RWPE1 (cell line): ENCODE data around the gene COG1.

ENCODE experiments used
- CTCF ChIA-PET: fragments of 350-600 bp; sonication (Branson Sonifier 250); formaldehyde crosslinking; extraction: SDS; loops from one replicate; lab custom pipeline; 2021; lab: Yijun Ruan, JAX
- POLR2A ChIA-PET: fragments of 400-600 bp; formaldehyde crosslinking; extraction: SDS; loops from one replicate; lab custom pipeline; 2020; ENCODE audit warnings: antibody characterized with exemption; ENCODE audit not compliant: low non-redundant PET; lab: Yijun Ruan, JAX
- DNase-seq: peaks from one replicate; pipeline ENCODE4 v3.0.0; 2012; ENCODE audit warnings: low spot score
- H3K27ac ChIP-seq: fragments of 450-650 bp; 2 replicates; pipeline ENCODE4 v1.5.1; 2017
- CTCF ChIP-seq: fragments of 450-650 bp; conservative IDR thresholded peaks from 2 replicates; pipeline ENCODE4 v1.5.1; 2017; ENCODE audit warnings: low read depth, mild to moderate bottlenecking

Gene COG1

DNA sequence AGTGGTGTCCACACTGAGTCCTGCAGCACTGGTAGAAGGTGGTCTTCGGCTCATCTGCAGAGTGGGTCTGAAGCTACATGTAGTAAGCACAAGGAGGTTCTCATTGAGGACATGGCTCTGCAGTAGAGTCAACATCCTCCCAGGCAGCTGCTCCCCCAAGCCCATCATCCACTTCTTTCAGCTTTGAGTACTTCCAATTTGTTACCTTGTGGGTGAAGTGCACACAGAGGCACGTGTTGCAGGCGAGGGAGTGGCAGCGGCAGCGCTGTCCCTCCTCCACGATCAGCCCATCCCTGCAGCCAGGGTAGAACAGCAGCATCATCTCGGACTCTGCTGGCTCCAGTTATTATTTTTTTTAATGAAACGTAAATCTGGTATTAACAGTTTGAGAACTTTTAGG is 29.8 kb upstream of the COG1 start:
- no peak for DNase-seq
- CTCF ChIA-PET, result interaction anchor here (1.5 kb wide), 1 partner anchor 438 kb away, joined by 4 read pairs; no protein-coding TSS in a partner anchor
- POLR2A ChIA-PET, result no interaction called here
- no peak overlapping the region for H3K27ac ChIP-seq
- TF ChIP-seq CTCF, result no peak

DNA sequence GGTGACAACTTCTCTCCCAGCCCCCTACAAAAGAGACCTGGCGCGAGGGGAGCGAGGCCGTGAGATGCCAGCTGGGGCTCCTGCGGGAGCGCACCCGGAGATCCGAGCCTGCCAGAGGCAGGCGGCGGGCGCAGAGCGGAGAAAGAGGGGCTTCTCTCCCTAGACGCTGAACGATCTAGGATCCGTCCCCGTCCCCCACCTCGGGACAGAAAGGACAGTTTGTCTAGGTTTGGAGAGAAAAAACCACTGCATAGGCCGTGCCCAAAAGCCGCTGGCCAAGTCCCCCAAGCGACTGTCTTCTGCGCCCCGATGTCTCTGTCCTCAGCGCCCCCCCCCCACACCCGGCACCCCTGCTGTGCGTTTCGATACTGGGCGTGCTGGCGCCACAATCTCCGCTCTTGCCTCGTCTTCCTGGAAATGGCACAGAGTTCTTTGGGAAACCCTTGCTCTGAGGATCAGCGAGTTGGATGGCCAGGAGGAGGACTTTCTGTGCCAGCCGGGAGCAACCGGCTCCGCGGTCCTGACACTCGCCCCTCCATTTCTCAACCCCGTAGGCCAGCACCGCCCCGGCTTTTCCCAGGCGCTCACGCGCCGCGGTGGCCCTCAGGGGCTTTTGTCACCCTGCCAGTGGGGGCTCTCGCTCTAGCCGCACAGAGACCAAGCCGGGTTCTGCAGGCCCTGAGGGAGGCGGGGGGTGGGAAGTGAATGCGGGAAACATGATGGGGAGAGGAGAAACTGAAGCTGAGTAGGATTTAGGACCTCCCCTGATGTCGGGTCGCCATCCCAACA is 27.0 kb upstream of the COG1 start:
- ChIA-PET CTCF (interaction anchor here (0.6 to 1.4 kb wide), 4 partner anchors 9 to 609 kb away, joined by 3 to 6 read pairs (median 4); no protein-coding TSS in a partner anchor), POLR2A (no interaction called here)
- DNase-seq, result no peak
- TF ChIP-seq CTCF, result no peak
- H3K27ac ChIP-seq, result no peak overlapping the region

GRCh38 chr17:73166731-73167581 is 25.9 kb upstream of the COG1 start:
- DNase-seq, result no peak
- CTCF ChIA-PET, result interaction anchor here (0.6 kb wide), 1 partner anchor 262 kb away, joined by 3 read pairs; no protein-coding TSS in a partner anchor
- H3K27ac ChIP-seq, result no peak overlapping the region
- TF ChIP-seq CTCF, result no peak
- POLR2A ChIA-PET, result no interaction called here

DNA sequence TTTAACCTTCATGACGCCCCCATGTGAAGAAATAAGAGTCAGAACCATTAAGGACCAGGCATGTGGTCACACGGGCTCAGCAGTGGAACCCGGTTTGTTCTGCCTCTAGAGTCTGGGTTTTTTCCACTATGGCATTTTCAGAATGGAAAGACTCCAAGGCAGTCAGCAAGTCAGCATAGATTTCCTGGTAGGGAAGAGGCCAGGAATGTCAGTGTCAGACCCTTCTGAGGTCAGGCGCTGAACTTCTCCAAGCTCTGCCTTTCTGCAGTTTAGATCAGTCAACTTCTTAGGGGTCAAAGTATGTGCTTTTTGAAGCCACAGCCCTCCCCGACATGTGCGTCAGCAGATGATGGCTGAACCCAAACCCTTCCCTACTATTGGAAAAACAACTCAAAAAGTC is 24.2 kb upstream of the COG1 start:
- DNase-seq, result no peak
- no peak for TF ChIP-seq CTCF
- H3K27ac ChIP-seq, result no peak overlapping the region
- POLR2A ChIA-PET, result no interaction called here
- CTCF ChIA-PET, result interaction anchor here (0.9 kb wide), 1 partner anchor 441 kb away, joined by 3 read pairs; no protein-coding TSS in a partner anchor

GRCh38 chr17:73170324-73170723 is 22.5 kb upstream of the COG1 start:
- ChIA-PET POLR2A (no interaction called here), CTCF (no interaction called here)
- H3K27ac ChIP-seq, result no peak overlapping the region
- no peak for TF ChIP-seq CTCF
- no peak for DNase-seq

- ChIA-PET POLR2A (no interaction called here), CTCF (interaction anchor here (0.6 kb wide), 1 partner anchor 447 kb away, joined by 4 read pairs; no protein-coding TSS in a partner anchor)
- DNase-seq, result no peak
- no peak for TF ChIP-seq CTCF
- no peak overlapping the region for H3K27ac ChIP-seq
These were observed 20.6 kb upstream of the COG1 start for GRCh38 chr17:73172252-73172651.
